SKM-1 treated with dmso at 0.1 percent for 144 hours (cell line): ENCODE data around the gene ATG2B.

Experiments used
- DNase-seq: peaks from one replicate; lab custom pipeline; 2025; ENCODE audit not compliant: unreplicated experiment; lab: John Stamatoyannopoulos, UW

ATG2B gene

DNA sequence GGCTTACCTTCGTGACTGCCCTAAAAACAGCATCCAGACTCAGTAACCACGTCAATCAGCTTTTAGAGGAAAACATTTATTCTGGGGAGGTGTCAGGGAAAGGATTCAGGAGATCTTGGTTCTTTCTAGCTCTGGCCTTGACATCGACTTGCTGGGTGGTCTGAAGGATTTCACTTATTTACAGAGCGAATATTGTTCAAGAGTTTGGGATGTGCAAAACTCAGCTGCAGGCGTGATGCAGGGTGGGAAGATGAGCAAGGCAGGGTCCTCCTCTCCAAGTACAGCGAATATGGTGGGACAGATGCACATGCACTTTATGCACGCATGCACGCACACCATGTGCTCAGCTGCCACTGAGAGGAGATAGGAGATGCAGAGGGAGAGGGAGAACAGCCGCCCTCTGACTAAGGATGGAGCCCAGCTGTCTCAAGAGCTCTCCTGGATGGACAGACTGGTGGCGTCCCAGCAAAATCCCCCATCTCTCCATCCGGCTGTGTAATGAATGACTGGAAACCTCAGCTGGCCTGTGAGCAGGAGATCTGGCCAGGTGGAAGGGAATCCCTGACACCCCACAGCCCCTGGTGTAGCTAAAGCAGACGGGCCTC lies 131.5 kb downstream of the ATG2B start:
- no peak for DNase-seq

DNA sequence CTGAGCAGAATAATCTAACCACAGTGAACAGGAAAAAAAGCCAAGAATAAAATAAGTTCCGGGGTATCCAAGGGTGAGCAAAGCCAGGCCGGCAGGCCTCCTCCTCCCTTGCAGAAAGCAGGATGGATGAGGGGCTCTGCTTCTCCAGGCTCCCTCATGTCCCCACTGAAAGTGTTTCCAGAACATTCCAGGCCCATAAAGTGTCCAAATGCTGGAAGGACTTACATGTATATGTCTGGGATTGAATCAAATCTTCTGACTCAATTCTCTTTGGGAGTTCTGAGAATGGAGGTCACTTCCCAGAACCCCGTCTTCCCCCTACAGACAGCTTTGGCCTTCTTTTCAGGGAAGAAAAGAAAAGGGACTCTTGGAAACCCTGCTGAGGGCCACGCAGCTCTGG lies 132.1 kb downstream of the ATG2B start:
- DNase-seq = no peak

DNA sequence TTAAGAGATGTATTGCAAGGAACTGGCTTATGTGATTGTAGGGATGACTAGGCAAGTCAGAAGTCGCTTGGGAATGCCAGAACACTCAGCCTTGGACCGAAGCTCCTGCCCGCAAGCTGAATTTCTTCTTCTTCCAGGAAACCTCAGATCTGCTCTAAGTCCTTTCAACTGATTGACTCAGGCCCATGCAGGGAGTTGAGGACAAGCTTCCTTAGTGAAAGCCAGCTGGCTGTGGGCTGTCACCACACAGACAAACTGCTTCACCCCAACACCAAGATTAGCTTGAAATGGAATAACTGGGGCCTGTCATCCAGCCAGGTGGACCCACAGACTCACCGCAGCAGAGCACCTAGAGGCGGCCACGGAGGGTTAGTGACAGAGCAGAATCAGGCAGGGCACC lies 133.8 kb downstream of the ATG2B start:
- no peak for DNase-seq
